ENCODE results near the gene DPYD. TPM values are rescaled to one million over a fixed set of nuclear protein-coding genes. Genes with fewer than 3 reads are reported as not detected.

The DPYD gene
- total and polyA plus RNA-seq, 9 of the 15 experiments (the other 6 are each of a cell fraction or from before 2014, with no cell fraction given) = 0.03 to 0.25 (median 0.08) TPM; not detected in 2

- Histone ChIP-seq H2AFZ (ENCODE audit: low read depth, low read length) (no peak overlapping the region), H3K9ac (ENCODE audit: insufficient read depth in 1 of 2, low read depth in 2 of 2, low read length in 2 of 2) (no peak overlapping the region), H3K27ac (ENCODE audit: extremely low read depth, low read depth, low read length) (no peak overlapping the region), H3K79me2 (ENCODE audit: control insufficient read depth, insufficient read depth, low read length) (no peaks in the 10 kb centered on the region), H3K4me3 (no peak overlapping the region), H3K36me3 (ENCODE audit: control insufficient read depth, insufficient read depth, low read length) (no peaks in the 10 kb centered on the region), H3K27me3 (ENCODE audit: control insufficient read depth in 2 of 2, insufficient read depth in 2 of 2, low read length in 2 of 2) (no peaks in the 10 kb centered on the region), H3K4me2 (ENCODE audit: insufficient read depth, low read length) (no peak overlapping the region), H4K20me1 (replicated peaks; ENCODE audit: control insufficient read depth, insufficient read depth, low read length) (no peaks in the 10 kb centered on the region), H3K9me3 (replicated peaks; ENCODE audit: control insufficient read depth, insufficient read depth, low read depth, low read length) (no peaks in the 10 kb centered on the region), H3K4me1 (replicated peaks in 1 of 2; ENCODE audit: control insufficient read depth in 2 of 2, insufficient read depth in 2 of 2, low read length in 2 of 2) (no peaks in the 10 kb centered on the region), H3K9me1 (ENCODE audit: control insufficient read depth, insufficient read depth, low read length) (no peaks in the 10 kb centered on the region)
- intact Hi-C loops (cut with micrococcal nuclease) (no loop called here), in situ Hi-C loops (cut with MboI) (no loop called here)
- DNase-seq (ENCODE audit: extremely low read depth in 1 of 4, low spot score in 3 of 4) (no peak), FAIRE-seq (no peak), ATAC-seq (no peak)
- no TSS peak for BruUV-seq (replicated peaks)
- POLR2A ChIA-PET = no interaction called here
- CTCF ChIA-PET (ENCODE audit: low intra/inter-chr PET ratio) = no interaction called here
- TF ChIP-seq BRD4 (IDR thresholded peaks at IDR 0.05) (no peak), FOXM1 (IDR thresholded peaks at IDR 0.05; ENCODE audit: low read depth) (no peak), FOXM1 (CRISPR knock-in tag; IDR thresholded peaks at IDR 0.05; ENCODE audit: low read depth) (no peak), TEAD4 (IDR thresholded peaks at IDR 0.05; ENCODE audit: low read length) (no peak), TEAD4 (CRISPR knock-in tag; IDR thresholded peaks at IDR 0.05; ENCODE audit: borderline replicate concordance) (no peak), MEIS2 (IDR thresholded peaks at IDR 0.05; ENCODE audit: partially characterized antibody) (no peak), ZNF318 (IDR thresholded peaks at IDR 0.05; ENCODE audit: borderline replicate concordance in 1 of 2, low read depth in 1 of 2) (no peak), MAFF (IDR thresholded peaks at IDR 0.05; ENCODE audit: low read length) (no peak), TAF9B (IDR thresholded peaks at IDR 0.05; ENCODE audit: partially characterized antibody) (no peak), ZNF589 (CRISPR knock-in tag; IDR thresholded peaks at IDR 0.05; ENCODE audit: low read depth) (no peak), POLR2A (conservative IDR thresholded peaks at IDR 0.05) (no peak), SAFB (IDR thresholded peaks at IDR 0.05; ENCODE audit: borderline replicate concordance, low read depth, low read length) (no peak), SMAD1 (IDR thresholded peaks at IDR 0.05; ENCODE audit: low read depth, low read length, partially characterized antibody) (no peak), U2AF2 (optimal IDR thresholded peaks at IDR 0.05; ENCODE audit: low read depth, low read length) (no peak), HNRNPLL (IDR thresholded peaks at IDR 0.05; ENCODE audit: low read depth, low read length, poor library complexity, severe bottlenecking) (no peak), ARID3A (IDR thresholded peaks at IDR 0.05; ENCODE audit: borderline replicate concordance, low read depth, low read length) (no peak)
These were observed 459.1 kb downstream of the DPYD start for GRCh38 chr1:97461782-97462181.
